HL-60 (cell line): ENCODE results near the gene TM6SF1.

Experiments
- GABPA ChIP-seq: IDR thresholded peaks from 2 replicates; pipeline ENCODE4 v1.6.1; 2012; ENCODE audit warnings: low read depth
- POLR2AphosphoS5 ChIP-seq: IDR thresholded peaks from 2 replicates; pipeline ENCODE4 v1.6.1; 2012; ENCODE audit warnings: low read depth
- SPI1 ChIP-seq: IDR thresholded peaks from 2 replicates; pipeline ENCODE4 v1.6.1; 2012; ENCODE audit warnings: low read depth, mild to moderate bottlenecking, borderline replicate concordance
- TF ChIP-seq, protein P1 (sequence below): IDR thresholded peaks from one replicate; pipeline ENCODE4 v1.5.1; 2011; ENCODE audit warnings: low read length, control low read depth, inconsistent platforms; ENCODE audit not compliant: insufficient read depth
- TF ChIP-seq, protein P2 (sequence below): IDR thresholded peaks from 2 replicates; pipeline ENCODE4 v1.6.1; 2012; ENCODE audit warnings: low read depth; ENCODE audit not compliant: insufficient replicate concordance

DNA sequence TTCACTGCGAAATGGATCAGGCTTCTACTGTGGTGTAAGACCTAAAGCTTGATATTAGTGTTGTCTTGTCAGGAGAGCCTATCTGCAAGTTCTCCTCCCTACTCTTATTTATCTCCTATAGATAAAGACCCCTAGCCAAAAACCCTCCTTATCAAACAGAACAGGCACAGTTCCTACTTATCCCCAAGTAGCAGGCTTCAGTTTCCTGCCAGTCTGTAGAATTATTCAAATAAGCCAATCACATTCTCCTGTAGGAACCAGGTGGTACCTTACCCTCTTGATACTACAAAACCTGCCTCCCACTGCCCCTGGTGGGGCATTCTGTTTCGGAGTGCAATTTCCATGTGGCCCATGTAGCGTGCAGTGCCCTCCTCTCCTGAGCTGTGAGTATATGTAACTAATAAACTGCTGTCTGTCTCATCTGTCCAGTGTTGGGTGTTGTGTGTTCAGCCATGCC lies 71.5 kb downstream of the TM6SF1 start:
- TF ChIP-seq, protein P1, sequence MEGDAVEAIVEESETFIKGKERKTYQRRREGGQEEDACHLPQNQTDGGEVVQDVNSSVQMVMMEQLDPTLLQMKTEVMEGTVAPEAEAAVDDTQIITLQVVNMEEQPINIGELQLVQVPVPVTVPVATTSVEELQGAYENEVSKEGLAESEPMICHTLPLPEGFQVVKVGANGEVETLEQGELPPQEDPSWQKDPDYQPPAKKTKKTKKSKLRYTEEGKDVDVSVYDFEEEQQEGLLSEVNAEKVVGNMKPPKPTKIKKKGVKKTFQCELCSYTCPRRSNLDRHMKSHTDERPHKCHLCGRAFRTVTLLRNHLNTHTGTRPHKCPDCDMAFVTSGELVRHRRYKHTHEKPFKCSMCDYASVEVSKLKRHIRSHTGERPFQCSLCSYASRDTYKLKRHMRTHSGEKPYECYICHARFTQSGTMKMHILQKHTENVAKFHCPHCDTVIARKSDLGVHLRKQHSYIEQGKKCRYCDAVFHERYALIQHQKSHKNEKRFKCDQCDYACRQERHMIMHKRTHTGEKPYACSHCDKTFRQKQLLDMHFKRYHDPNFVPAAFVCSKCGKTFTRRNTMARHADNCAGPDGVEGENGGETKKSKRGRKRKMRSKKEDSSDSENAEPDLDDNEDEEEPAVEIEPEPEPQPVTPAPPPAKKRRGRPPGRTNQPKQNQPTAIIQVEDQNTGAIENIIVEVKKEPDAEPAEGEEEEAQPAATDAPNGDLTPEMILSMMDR = no peak
- TF ChIP-seq, protein P2, sequence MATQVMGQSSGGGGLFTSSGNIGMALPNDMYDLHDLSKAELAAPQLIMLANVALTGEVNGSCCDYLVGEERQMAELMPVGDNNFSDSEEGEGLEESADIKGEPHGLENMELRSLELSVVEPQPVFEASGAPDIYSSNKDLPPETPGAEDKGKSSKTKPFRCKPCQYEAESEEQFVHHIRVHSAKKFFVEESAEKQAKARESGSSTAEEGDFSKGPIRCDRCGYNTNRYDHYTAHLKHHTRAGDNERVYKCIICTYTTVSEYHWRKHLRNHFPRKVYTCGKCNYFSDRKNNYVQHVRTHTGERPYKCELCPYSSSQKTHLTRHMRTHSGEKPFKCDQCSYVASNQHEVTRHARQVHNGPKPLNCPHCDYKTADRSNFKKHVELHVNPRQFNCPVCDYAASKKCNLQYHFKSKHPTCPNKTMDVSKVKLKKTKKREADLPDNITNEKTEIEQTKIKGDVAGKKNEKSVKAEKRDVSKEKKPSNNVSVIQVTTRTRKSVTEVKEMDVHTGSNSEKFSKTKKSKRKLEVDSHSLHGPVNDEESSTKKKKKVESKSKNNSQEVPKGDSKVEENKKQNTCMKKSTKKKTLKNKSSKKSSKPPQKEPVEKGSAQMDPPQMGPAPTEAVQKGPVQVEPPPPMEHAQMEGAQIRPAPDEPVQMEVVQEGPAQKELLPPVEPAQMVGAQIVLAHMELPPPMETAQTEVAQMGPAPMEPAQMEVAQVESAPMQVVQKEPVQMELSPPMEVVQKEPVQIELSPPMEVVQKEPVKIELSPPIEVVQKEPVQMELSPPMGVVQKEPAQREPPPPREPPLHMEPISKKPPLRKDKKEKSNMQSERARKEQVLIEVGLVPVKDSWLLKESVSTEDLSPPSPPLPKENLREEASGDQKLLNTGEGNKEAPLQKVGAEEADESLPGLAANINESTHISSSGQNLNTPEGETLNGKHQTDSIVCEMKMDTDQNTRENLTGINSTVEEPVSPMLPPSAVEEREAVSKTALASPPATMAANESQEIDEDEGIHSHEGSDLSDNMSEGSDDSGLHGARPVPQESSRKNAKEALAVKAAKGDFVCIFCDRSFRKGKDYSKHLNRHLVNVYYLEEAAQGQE = no peak
- TF ChIP-seq POLR2AphosphoS5 = no peak
- TF ChIP-seq SPI1 = no peak
- no peak for TF ChIP-seq GABPA
